Gastrocnemius medialis (tissue), 4 donors: ENCODE measurements around the gene NDRG3.

ENCODE experiments used
- CTCF ChIP-seq, 5 experiments: fragments of 450-650 bp in 3 of 5; fragments of 200-600 bp in 2 of 5; sonication (generic) in 2 of 5; IDR thresholded peaks in 4 of 5; conservative IDR thresholded peaks in 1 of 5; 1 replicate in 4 of 5; 2 replicates in 1 of 5; pipeline ENCODE4 v1.5.1; 2016 to 2019; ENCODE audit warnings: antibody characterized with exemption in 5 of 5, mild to moderate bottlenecking in 3 of 5, moderate library complexity in 3 of 5
- POLR2A ChIP-seq, 2 donors: fragments of 450-650 bp; IDR thresholded peaks; one replicate each; pipeline ENCODE4 v1.6.1; 2017; ENCODE audit warnings: antibody characterized with exemption in 2 of 2, mild to moderate bottlenecking in 2 of 2, moderate library complexity in 2 of 2

- TF ChIP-seq CTCF (IDR thresholded peaks at IDR 0.05 in 4 of 5, conservative IDR thresholded peaks at IDR 0.05 in 1 of 5) (no peak), POLR2A (IDR thresholded peaks at IDR 0.05) (no peak)
Measured at GRCh38 chr20:36644032-36644705, 101.7 kb downstream of the NDRG3 start.
